ENCODE results near the gene GGT6. TPM values are rescaled to one million over a fixed set of nuclear protein-coding genes. Genes with fewer than 3 reads are reported as not detected.

The GGT6 gene
- polyA plus RNA-seq, 3 donors = not detected

GRCh38 chr17:4562015-4562969 lies 1.9 kb upstream of the GGT6 start:
- no peaks in the 10 kb centered on the region for H3K36me3 ChIP-seq (replicated peaks in 1 of 2; ENCODE audit: control insufficient read depth in 1 of 2, insufficient read depth in 2 of 2, low read length in 2 of 2)
- no peaks in the 10 kb centered on the region for H3K9me3 ChIP-seq (replicated peaks in 1 of 2; ENCODE audit: control insufficient read depth in 1 of 2, insufficient read depth in 1 of 2, low read length in 2 of 2)
- H2AFZ ChIP-seq (ENCODE audit: insufficient read depth, low read depth, low read length, poor library complexity, severe bottlenecking) = peak overlapping the region; percentile 12
- WGBS (ENCODE audit: insufficient coverage) = 81% methylated on average over 7 of the region's 8 CpGs
- no peak overlapping the region for H3K9ac ChIP-seq (ENCODE audit: insufficient read depth, low read length, poor library complexity, severe bottlenecking)
- DNase-seq = no peak
- Mint-ChIP-seq H3K27me3 (ENCODE audit: low read depth in 3 of 3) (peaks cover 0 to 4% (median 2%) of the 10 kb centered on the region in 3 donors), H3K27ac (peak overlapping the region in 2 of 7 donors; percentile 4 to 54), H3K4me1 (peaks cover 17% of the 10 kb centered on the region), H3K36me3 (no peaks in the 10 kb centered on the region), H3K4me3 (peak overlapping the region in 1 of 2 donors; percentile 14), H3K9me3 (no peaks in the 10 kb centered on the region)
- no peak overlapping the region for H3K4me2 ChIP-seq (replicated peaks; ENCODE audit: extremely low read depth, low read length, poor library complexity, severe bottlenecking)
- TF ChIP-seq CTCF (IDR thresholded peaks at IDR 0.05) = no peak
- intact Hi-C loops (cut with micrococcal nuclease) = loop anchor here in 1 of 2 donors (10.0 kb wide), 1 partner anchor 137 kb away; no protein-coding TSS in a partner anchor
- peaks cover 2 to 4% of the 10 kb centered on the region in 2 donors for H3K4me1 ChIP-seq (ENCODE audit: control insufficient read depth in 1 of 2, insufficient read depth in 2 of 2, low read length in 2 of 2)
- no peaks in the 10 kb centered on the region for H3K27me3 ChIP-seq (ENCODE audit: control insufficient read depth in 2 of 2, insufficient read depth in 2 of 2, low read length in 2 of 2)
- no peaks in the 10 kb centered on the region for H3K79me2 ChIP-seq (ENCODE audit: insufficient read depth, low read length)
- H3K4me3 ChIP-seq (replicated peaks in 1 of 3; ENCODE audit: low read depth in 2 of 3, low read length in 3 of 3) = no peak overlapping the region
- H4K20me1 ChIP-seq (ENCODE audit: insufficient read depth, low read length) = no peaks in the 10 kb centered on the region
- no peak overlapping the region for H3K27ac ChIP-seq (ENCODE audit: low read depth in 1 of 2, low read length in 2 of 2)

- TF ChIP-seq CTCF (IDR thresholded peaks at IDR 0.05) = no peak
- no peak for DNase-seq
- Histone ChIP-seq H2AFZ (ENCODE audit: insufficient read depth, low read depth, low read length, poor library complexity, severe bottlenecking) (no peak overlapping the region), H3K4me2 (replicated peaks; ENCODE audit: extremely low read depth, low read length, poor library complexity, severe bottlenecking) (no peak overlapping the region), H3K9ac (ENCODE audit: insufficient read depth, low read length, poor library complexity, severe bottlenecking) (no peak overlapping the region), H4K20me1 (ENCODE audit: insufficient read depth, low read length) (no peaks in the 10 kb centered on the region), H3K27ac (ENCODE audit: low read depth in 1 of 2, low read length in 2 of 2) (no peak overlapping the region), H3K79me2 (ENCODE audit: insufficient read depth, low read length) (no peaks in the 10 kb centered on the region), H3K9me3 (replicated peaks in 1 of 2; ENCODE audit: control insufficient read depth in 1 of 2, insufficient read depth in 1 of 2, low read length in 2 of 2) (no peaks in the 10 kb centered on the region), H3K27me3 (ENCODE audit: control insufficient read depth in 2 of 2, insufficient read depth in 2 of 2, low read length in 2 of 2) (no peaks in the 10 kb centered on the region), H3K4me1 (ENCODE audit: control insufficient read depth in 1 of 2, insufficient read depth in 2 of 2, low read length in 2 of 2) (peaks cover 5 to 8% of the 10 kb centered on the region in 2 donors), H3K36me3 (replicated peaks in 1 of 2; ENCODE audit: control insufficient read depth in 1 of 2, insufficient read depth in 2 of 2, low read length in 2 of 2) (no peaks in the 10 kb centered on the region), H3K4me3 (replicated peaks in 1 of 3; ENCODE audit: low read depth in 2 of 3, low read length in 3 of 3) (no peak overlapping the region)
- Mint-ChIP-seq H3K4me3 (no peak overlapping the region), H3K36me3 (no peaks in the 10 kb centered on the region), H3K9me3 (no peaks in the 10 kb centered on the region), H3K27me3 (ENCODE audit: low read depth in 3 of 3) (peaks cover 0 to 5% (median 3%) of the 10 kb centered on the region in 3 donors), H3K27ac (peak overlapping the region in 1 of 7 donors; percentile 52), H3K4me1 (peaks cover 20% of the 10 kb centered on the region)
- intact Hi-C loops (cut with micrococcal nuclease) = loop anchor here in 1 of 2 donors (10.0 kb wide), 1 partner anchor 136 kb away; no protein-coding TSS in a partner anchor
- 97% methylated on average over 9 of the region's 11 CpGs for WGBS (ENCODE audit: insufficient coverage)
These were observed 470 bp upstream of the GGT6 start for GRCh38 chr17:4560837-4561256.

All from CD14-positive monocyte (primary cell).